NT2/D1 (cell line): ENCODE results near the gene CYP11A1.

Experiments used
- SUZ12 ChIP-seq: IDR thresholded peaks from 2 replicates; pipeline ENCODE4 v1.6.1; 2011; ENCODE audit not compliant: insufficient read length, insufficient read depth; ENCODE audit errors: extremely low read depth
- ZNF274 ChIP-seq: IDR thresholded peaks from 2 replicates; pipeline ENCODE4 v1.6.1; 2011; ENCODE audit warnings: mild to moderate bottlenecking, low read depth, low read length

DNA sequence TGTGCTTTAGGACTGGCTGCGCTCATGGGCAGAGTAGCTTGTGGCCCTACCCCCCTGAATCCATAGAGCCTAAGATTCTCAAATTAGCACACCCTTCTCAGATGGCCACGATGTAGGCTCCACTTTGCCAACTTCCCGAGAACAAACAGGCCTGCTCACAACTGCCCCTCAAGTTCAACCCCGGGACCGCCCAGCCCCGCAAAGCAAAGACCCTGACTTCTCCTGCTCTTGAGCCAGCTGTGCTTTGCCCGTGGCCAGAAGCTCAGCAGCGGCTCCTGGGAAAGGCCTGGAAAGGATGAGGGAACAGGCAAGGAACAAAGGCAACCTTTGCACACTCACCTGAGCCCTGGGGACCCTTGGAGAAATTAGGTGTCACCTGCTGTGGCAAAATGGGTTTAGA lies 32.0 kb downstream of the CYP11A1 start:
- TF ChIP-seq ZNF274 (no peak), SUZ12 (no peak)
